SU-DHL-6 (cell line): ENCODE measurements around the gene ECHS1.

Experiments used
- H2AFZ ChIP-seq: fragments of 200-600 bp; sonication (generic); 2 replicates; pipeline ENCODE4 v1.6.1; 2014; ENCODE audit warnings: low read depth, mild to moderate bottlenecking, moderate library complexity, mixed read lengths, antibody characterized with exemption, low read length; ENCODE audit not compliant: severe bottlenecking
- H3F3A ChIP-seq: fragments of 200-600 bp; shearing (Covaris generic); 2 replicates; pipeline ENCODE4 v1.6.0; 2016; ENCODE audit warnings: antibody characterized with exemption, mild to moderate bottlenecking; ENCODE audit not compliant: insufficient read depth
- H3K27ac ChIP-seq: fragments of 200-600 bp; sonication (generic); 2 replicates; pipeline ENCODE4 v1.5.1; 2016; ENCODE audit warnings: low read depth, mild to moderate bottlenecking, low read length, moderate library complexity, mixed read lengths
- H3K27me3 ChIP-seq: fragments of 200-600 bp; sonication (generic), shearing (Covaris generic); 2 replicates; pipeline ENCODE4 v1.6.0; 2014; ENCODE audit warnings: mild to moderate bottlenecking, low read length
- H3K36me3 ChIP-seq: fragments of 200-600 bp; sonication (generic); 2 replicates; pipeline ENCODE4 v1.6.1; 2014; ENCODE audit warnings: mild to moderate bottlenecking, low read length, mixed read lengths
- H3K4me2 ChIP-seq: fragments of 300-600, 200-600 bp; shearing (Covaris generic), sonication (generic); 2 replicates; pipeline ENCODE4 v1.6.0; 2014; ENCODE audit warnings: low read length, low read depth, mild to moderate bottlenecking; ENCODE audit not compliant: poor library complexity, severe bottlenecking
- H3K4me3 ChIP-seq: fragments of 200-600 bp; sonication (generic); 2 replicates; pipeline ENCODE4 v1.5.1; 2014; ENCODE audit warnings: antibody characterized with exemption, low read length, mild to moderate bottlenecking, mixed read lengths; ENCODE audit not compliant: insufficient read depth, poor library complexity, severe bottlenecking
- H3K79me2 ChIP-seq: fragments of 200-600 bp; sonication (generic); 2 replicates; pipeline ENCODE4 v1.6.1; 2014; ENCODE audit warnings: mild to moderate bottlenecking, low read length, moderate library complexity; ENCODE audit not compliant: insufficient read depth
- H3K9ac ChIP-seq: fragments of 200-600 bp; sonication (generic); 2 replicates; pipeline ENCODE4 v1.7.0; 2014; ENCODE audit warnings: mild to moderate bottlenecking, low read length
- H3K9me2 ChIP-seq: fragments of 200-600 bp; sonication (generic); replicated peaks from 2 replicates; pipeline ENCODE4 v1.6.1; 2014; ENCODE audit warnings: low read length; ENCODE audit not compliant: insufficient read depth
- H3K9me3 ChIP-seq: fragments of 200-600 bp; sonication (generic); 2 replicates; pipeline ENCODE4 v1.6.1; 2014; ENCODE audit warnings: low read length, mixed read lengths; ENCODE audit not compliant: insufficient read depth
- H4K20me1 ChIP-seq: fragments of 200-600 bp; sonication (generic); 2 replicates; pipeline ENCODE4 v1.6.1; 2014; ENCODE audit warnings: low read depth, mild to moderate bottlenecking, antibody characterized with exemption, low read length, moderate library complexity, mixed read lengths
- EZH2phosphoT487 ChIP-seq: fragments of 200-600 bp; sonication (generic), shearing (Covaris generic); conservative IDR thresholded peaks from 2 replicates; pipeline ENCODE4 v1.6.1; 2018; ENCODE audit warnings: mild to moderate bottlenecking, antibody characterized with exemption, low read length, moderate library complexity, mixed read lengths
- TF ChIP-seq, protein P1 (sequence below): fragments of 200-600 bp; sonication (generic); IDR thresholded peaks from one replicate; pipeline ENCODE4 v1.5.1; 2017; ENCODE audit warnings: antibody characterized with exemption, mild to moderate bottlenecking, low read length, moderate library complexity; ENCODE audit not compliant: insufficient read depth, poor library complexity, severe bottlenecking

Gene ECHS1

DNA sequence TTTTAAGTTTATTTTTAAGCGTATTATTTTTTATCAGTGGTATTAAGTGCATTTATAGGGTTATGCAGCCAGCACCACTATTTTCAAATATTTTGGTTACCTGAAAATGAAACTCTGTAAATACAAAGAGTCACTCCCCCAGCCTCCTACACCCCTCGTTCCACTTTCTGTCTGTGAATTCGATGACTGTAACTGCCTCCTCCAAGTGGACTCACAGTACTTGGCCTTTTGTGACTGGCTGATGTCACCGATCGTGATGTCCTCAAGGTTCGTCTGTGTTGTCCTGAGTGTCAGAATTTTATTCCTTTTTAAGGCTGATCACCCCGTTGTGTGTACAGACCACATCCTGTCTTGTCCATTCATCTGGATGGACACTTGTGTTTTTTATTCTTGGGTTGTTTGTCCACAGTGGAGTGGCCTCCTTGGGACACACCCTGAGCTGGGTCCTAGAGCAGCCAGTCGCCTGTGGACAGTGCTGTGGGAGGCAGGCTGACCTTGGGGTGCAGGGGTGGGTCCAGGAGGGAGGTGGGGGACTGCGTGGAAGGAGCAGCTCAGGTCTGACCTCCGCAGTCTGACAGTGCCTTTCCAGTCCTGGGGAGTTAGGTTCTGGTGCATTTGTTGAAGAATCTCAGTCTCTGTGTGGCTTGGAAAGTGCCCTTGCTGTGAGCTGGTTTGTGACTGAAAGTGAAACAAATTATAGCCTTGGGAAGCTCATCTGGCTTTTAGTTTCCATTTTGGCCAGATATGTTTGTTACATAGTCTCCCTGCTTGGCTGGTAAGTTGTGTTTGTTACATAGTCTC lies 27.7 kb upstream of the ECHS1 start:
- H3K4me2 ChIP-seq = no peak overlapping the region

DNA sequence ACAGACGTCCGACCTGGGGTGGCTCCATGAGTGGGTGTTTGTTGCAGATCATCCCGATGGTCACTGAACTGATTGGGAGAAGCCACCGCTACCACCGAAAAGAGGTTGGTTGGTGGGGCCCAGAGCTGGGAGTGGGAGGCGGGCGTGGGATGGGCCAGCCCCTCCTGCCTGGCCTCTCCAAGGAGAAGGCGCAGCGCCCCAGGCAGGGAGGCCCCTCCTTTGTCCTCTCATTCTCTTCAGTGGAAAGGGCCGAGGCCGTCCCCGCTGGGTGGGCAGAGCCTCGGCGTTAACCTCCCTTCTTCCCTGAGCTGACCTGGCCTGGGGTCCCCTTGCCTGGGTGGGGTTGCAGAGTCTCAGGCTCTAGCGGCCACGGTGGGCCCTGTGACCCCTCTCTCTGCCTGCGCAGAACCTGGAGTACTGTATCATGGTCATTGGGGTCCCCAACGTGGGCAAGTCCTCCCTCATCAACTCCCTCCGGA lies 26.0 kb upstream of the ECHS1 start:
- H3K4me2 ChIP-seq = no peak overlapping the region
- no peak overlapping the region for H3K9ac ChIP-seq
- no peaks in the 10 kb centered on the region for H3F3A ChIP-seq
- H3K4me3 ChIP-seq = no peak overlapping the region
- no peak overlapping the region for H3K27ac ChIP-seq
- TF ChIP-seq EZH2phosphoT487 = no peak
- no peaks in the 10 kb centered on the region for H3K36me3 ChIP-seq
- H2AFZ ChIP-seq = no peak overlapping the region
- H3K9me2 ChIP-seq = no peaks in the 10 kb centered on the region
- peaks cover 22% of the 10 kb centered on the region for H3K79me2 ChIP-seq
- H4K20me1 ChIP-seq = no peaks in the 10 kb centered on the region
- H3K9me3 ChIP-seq = no peaks in the 10 kb centered on the region
- no peaks in the 10 kb centered on the region for H3K27me3 ChIP-seq

More for the DNA sequence above, 27.7 kb upstream of the ECHS1 start:
- Histone ChIP-seq H3F3A (no peaks in the 10 kb centered on the region), H3K27ac (no peak overlapping the region), H3K36me3 (no peaks in the 10 kb centered on the region), H3K9ac (no peak overlapping the region), H3K27me3 (no peaks in the 10 kb centered on the region), H4K20me1 (no peaks in the 10 kb centered on the region), H3K9me2 (no peaks in the 10 kb centered on the region), H3K79me2 (peaks cover 12% of the 10 kb centered on the region; the same call in 1 of the 2 replicates), H2AFZ (no peak overlapping the region), H3K4me3 (no peak overlapping the region), H3K9me3 (no peaks in the 10 kb centered on the region)
- TF ChIP-seq EZH2phosphoT487 = no peak
- TF ChIP-seq, protein P1, sequence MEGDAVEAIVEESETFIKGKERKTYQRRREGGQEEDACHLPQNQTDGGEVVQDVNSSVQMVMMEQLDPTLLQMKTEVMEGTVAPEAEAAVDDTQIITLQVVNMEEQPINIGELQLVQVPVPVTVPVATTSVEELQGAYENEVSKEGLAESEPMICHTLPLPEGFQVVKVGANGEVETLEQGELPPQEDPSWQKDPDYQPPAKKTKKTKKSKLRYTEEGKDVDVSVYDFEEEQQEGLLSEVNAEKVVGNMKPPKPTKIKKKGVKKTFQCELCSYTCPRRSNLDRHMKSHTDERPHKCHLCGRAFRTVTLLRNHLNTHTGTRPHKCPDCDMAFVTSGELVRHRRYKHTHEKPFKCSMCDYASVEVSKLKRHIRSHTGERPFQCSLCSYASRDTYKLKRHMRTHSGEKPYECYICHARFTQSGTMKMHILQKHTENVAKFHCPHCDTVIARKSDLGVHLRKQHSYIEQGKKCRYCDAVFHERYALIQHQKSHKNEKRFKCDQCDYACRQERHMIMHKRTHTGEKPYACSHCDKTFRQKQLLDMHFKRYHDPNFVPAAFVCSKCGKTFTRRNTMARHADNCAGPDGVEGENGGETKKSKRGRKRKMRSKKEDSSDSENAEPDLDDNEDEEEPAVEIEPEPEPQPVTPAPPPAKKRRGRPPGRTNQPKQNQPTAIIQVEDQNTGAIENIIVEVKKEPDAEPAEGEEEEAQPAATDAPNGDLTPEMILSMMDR = no peak

DNA sequence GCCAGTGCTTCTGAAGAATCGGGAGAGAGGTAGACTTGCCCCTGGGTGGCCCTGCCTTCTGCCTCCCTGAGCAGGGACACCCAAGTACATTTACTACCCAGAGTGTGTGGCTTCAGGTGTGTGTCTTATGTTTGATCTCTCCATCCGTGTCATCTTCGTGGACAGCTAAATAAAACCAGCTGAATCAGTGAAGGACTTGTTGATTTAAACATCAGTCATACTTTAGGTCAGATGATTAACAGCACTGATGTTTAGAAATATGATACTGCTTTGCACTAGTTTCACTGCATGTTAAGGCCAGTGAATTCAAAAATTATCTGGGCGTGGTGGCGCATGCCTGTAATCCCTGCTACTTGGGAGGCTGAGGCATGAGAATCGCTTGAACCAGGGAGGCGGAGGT lies 24.8 kb upstream of the ECHS1 start:
- H3K9me2 ChIP-seq = no peaks in the 10 kb centered on the region
- no peak overlapping the region for H3K4me2 ChIP-seq
- H4K20me1 ChIP-seq = no peaks in the 10 kb centered on the region
- H3K4me3 ChIP-seq = no peak overlapping the region
- H3K79me2 ChIP-seq = peaks cover 22% of the 10 kb centered on the region
- H3K9ac ChIP-seq = no peak overlapping the region
- no peaks in the 10 kb centered on the region for H3K36me3 ChIP-seq
- H3F3A ChIP-seq = peaks cover 7% of the 10 kb centered on the region; the same call in 1 of the 2 replicates
- no peaks in the 10 kb centered on the region for H3K27me3 ChIP-seq
- H3K9me3 ChIP-seq = no peaks in the 10 kb centered on the region
- TF ChIP-seq, protein P1 = no peak
- no peak for TF ChIP-seq EZH2phosphoT487
- no peak overlapping the region for H2AFZ ChIP-seq
- no peak overlapping the region for H3K27ac ChIP-seq

DNA sequence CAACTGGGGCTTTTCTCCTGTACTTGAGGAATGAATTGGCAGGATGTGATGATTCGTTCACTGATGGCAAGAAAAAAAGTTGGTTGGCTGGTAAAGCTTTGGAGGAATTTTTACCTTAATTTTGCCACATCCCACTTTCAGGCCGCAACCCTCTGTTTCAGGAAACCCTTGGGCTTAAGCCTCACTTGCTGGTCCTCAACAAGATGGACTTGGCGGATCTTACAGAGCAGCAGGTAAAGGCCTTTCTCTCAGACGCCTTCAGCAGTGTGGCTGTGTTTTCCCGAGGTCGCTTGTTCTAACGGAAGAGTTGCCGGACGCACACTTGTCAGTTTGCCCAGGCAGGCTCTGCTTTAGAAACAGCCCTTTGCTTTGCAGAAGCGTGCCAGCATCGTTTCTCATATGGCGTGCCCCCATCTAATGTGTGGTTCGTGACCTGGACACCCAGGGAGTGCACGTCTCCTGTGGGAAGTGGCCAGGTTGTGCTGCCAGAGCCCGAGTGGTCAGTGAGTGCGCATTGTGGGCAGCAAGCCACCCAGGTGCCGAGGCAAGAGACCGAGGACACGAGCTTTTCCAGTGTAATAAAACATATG lies 23.0 kb upstream of the ECHS1 start:
- no peaks in the 10 kb centered on the region for H3K27me3 ChIP-seq
- peaks cover 22% of the 10 kb centered on the region for H3K79me2 ChIP-seq
- H3K9me2 ChIP-seq = no peaks in the 10 kb centered on the region
- H3K27ac ChIP-seq = no peak overlapping the region
- no peaks in the 10 kb centered on the region for H3K36me3 ChIP-seq
- H2AFZ ChIP-seq = no peak overlapping the region
- H3K4me3 ChIP-seq = no peak overlapping the region
- no peak overlapping the region for H3K4me2 ChIP-seq
- H4K20me1 ChIP-seq = no peaks in the 10 kb centered on the region
- H3F3A ChIP-seq = peaks cover 7% of the 10 kb centered on the region; the same call in 1 of the 2 replicates
- no peak for TF ChIP-seq EZH2phosphoT487
- TF ChIP-seq, protein P1 = no peak
- no peak overlapping the region for H3K9ac ChIP-seq
- H3K9me3 ChIP-seq = no peaks in the 10 kb centered on the region
